H1 (cell line): ENCODE measurements around the gene C1RL. TPM values are rescaled to one million over a fixed set of nuclear protein-coding genes. Genes with fewer than 3 reads are reported as not detected.

Experiments used
- BCL11A ChIP-seq, 2 experiments: IDR thresholded peaks; one replicate each; pipeline ENCODE4 v1.6.1; 2011; ENCODE audit warnings: low read depth in 2 of 2, low read length in 2 of 2, mild to moderate bottlenecking in 2 of 2
- GABPA ChIP-seq: IDR thresholded peaks from 2 replicates; pipeline ENCODE4 v1.6.1; 2011; ENCODE audit warnings: mild to moderate bottlenecking, low read length, moderate library complexity, borderline replicate concordance; ENCODE audit not compliant: insufficient read depth
- HDAC2 ChIP-seq, 2 experiments: fragments of 300-600 bp in 1 of 2; sonication (generic) in 1 of 2; IDR thresholded peaks; 2 replicates each; pipeline ENCODE4 v1.6.1; 2011 to 2012; ENCODE audit warnings: low read depth in 2 of 2, low read length in 2 of 2, mild to moderate bottlenecking in 2 of 2, moderate library complexity in 2 of 2, borderline replicate concordance in 1 of 2, inconsistent platforms in 1 of 2
- KDM4A ChIP-seq: IDR thresholded peaks from one replicate; pipeline ENCODE4 v1.7.1; 2012; ENCODE audit warnings: low read depth, mild to moderate bottlenecking, moderate library complexity, low read length, inconsistent platforms; ENCODE audit not compliant: severe bottlenecking
- SAP30 ChIP-seq: fragments of 300-600 bp; sonication (generic); IDR thresholded peaks from 2 replicates; pipeline ENCODE4 v1.7.1; 2012; ENCODE audit warnings: low read length, moderate library complexity, mild to moderate bottlenecking, inconsistent platforms; ENCODE audit not compliant: insufficient read depth, insufficient replicate concordance
- SP1 ChIP-seq: IDR thresholded peaks from 2 replicates; pipeline ENCODE4 v1.6.1; 2011; ENCODE audit warnings: low read depth, low read length
- SP4 ChIP-seq: IDR thresholded peaks from 2 replicates; pipeline ENCODE4 v1.6.1; 2012; ENCODE audit warnings: low read length, inconsistent platforms
- TAF7 ChIP-seq: optimal IDR thresholded peaks from 2 replicates; pipeline ENCODE3; 2011; ENCODE audit warnings: low read depth, mild to moderate bottlenecking, inconsistent platforms, low read length, moderate library complexity, borderline replicate concordance
- polyA plus RNA-seq, 7 experiments: library from polyadenylated mRNA; depleted of rRNA in 3 of 7; stranded (reverse) in 5 of 7; unstranded in 2 of 7; fragments of >200 nt in 5 of 7; fragments of 200-250 nt in 2 of 7; gene quantifications; 1 replicate in 5 of 7; 2 replicates in 1 of 7; 4 replicates in 1 of 7; pipeline versions ENCODE4 v1.2.1 to v1.2.3, GENCODE V29; 2011 to 2013; ENCODE audit warnings: missing spikeins in 2 of 7, mixed read lengths in 2 of 7
- total RNA-seq: library from RNA; stranded (reverse); fragmentation: NEBNext Ultra II Directional; extraction: Animal tissue kit (Norgen Biotek cat#: 25700); gene quantifications from 2 replicates; pipeline ENCODE4 v1.2.1, GENCODE V29; 2021

C1RL gene
- total and polyA plus RNA-seq, 2 of the 8 experiments (the other 6 are each of a cell fraction or from before 2014, with no cell fraction given) = 11.4 to 15.5 TPM

DNA sequence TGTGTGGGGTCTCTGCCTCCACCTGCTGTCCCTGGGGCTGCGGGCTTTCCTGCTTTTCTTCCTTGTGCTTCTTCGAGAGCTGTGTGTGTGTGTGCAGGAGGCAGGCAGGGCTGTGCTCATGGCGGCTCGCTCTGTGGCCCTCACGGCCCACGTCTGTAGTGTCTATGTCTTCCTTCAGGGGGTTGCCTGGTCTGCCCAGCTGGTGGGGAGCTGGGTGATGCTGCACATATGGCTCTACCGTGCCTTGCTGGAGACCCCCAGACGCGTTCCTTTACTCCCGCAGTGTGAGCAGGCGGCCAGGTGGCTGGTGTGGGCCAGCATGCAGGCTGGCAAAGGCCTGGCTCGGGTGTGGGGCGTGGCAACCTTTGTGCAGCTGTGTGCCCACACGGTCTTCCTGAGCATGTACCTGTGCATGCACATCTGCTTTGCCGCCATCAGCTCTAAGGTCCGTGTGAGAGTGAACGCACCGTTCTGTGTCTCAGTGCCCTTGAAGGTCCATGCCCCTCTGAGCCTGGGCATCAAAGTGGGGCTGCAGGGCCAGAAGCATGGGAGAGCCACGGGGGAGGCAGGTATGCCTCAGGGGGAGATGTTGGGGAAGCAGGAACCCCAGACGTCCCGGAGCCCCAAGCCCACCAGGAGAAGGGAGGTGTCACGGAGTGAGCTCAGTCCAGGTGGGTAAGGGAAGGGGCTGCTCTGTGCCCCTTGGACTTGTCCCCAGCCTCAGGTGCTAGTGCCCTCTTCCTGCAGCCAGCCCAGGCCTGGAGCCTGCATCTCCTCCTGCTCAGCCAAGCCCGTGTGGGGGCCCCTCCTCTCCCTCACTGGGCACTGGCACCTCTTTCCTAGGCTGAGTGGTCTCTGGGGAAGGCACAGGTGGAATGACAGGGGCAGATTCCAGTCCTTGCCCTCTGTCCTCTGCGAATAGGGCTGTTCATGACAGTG lies 47.5 kb upstream of the C1RL start (continued):
- TF ChIP-seq KDM4A (no peak), SP1 (no peak), TAF7 (no peak), SAP30 (no peak), BCL11A (IDR thresholded peaks at IDR 0.05; ENCODE audit: low read depth in 2 of 2, low read length in 2 of 2) (no peak), GABPA (no peak), HDAC2 (IDR thresholded peaks at IDR 0.05; ENCODE audit: borderline replicate concordance in 1 of 2, low read depth in 2 of 2, low read length in 2 of 2) (no peak), SP4 (no peak)
